ENCODE measurements around the gene NFATC1.

The NFATC1 gene

GRCh38 chr18:79466591-79466990 is 70.9 kb downstream of the NFATC1 start:
- no peak overlapping the region for H3K14ac ChIP-seq (ENCODE audit: low read length)
- H2BK5ac ChIP-seq (ENCODE audit: low read length): no peak overlapping the region
- H2BK15ac ChIP-seq (ENCODE audit: low read length): no peak overlapping the region
- peaks cover 2 to 16% of the 10 kb centered on the region in 2 donors for H3K4me1 ChIP-seq (ENCODE audit: control insufficient read depth in 2 of 2, insufficient read depth in 1 of 2, low read depth in 1 of 2, low read length in 2 of 2)
- no peak overlapping the region for H2AK5ac ChIP-seq (ENCODE audit: low read depth, low read length)
- no peaks in the 10 kb centered on the region for H3K27me3 ChIP-seq (ENCODE audit: control insufficient read depth in 3 of 3, insufficient read depth in 3 of 3, low read depth in 1 of 3, low read length in 3 of 3)
- no peak overlapping the region for H2BK120ac ChIP-seq (ENCODE audit: low read depth, low read length)
- no peaks in the 10 kb centered on the region for H3K9me3 ChIP-seq (replicated peaks in 1 of 2; ENCODE audit: control insufficient read depth in 2 of 2, insufficient read depth in 1 of 2, low read depth in 1 of 2, low read length in 2 of 2)
- H4K91ac ChIP-seq (ENCODE audit: low read depth, low read length, poor library complexity): no peak overlapping the region
- H3K23ac ChIP-seq (ENCODE audit: low read depth, low read length, poor library complexity): peak overlapping the region; percentile 39
- H2AFZ ChIP-seq (ENCODE audit: low read length): no peak overlapping the region
- H3K79me1 ChIP-seq (ENCODE audit: low read depth, low read length): no peaks in the 10 kb centered on the region
- H4K8ac ChIP-seq (ENCODE audit: low read depth, low read length): no peak overlapping the region
- no peak overlapping the region for H3K9ac ChIP-seq (ENCODE audit: low read depth, low read length, poor library complexity)
- no peak overlapping the region for H3K4me3 ChIP-seq (ENCODE audit: low read length in 2 of 2)
- no CpG with 5 or more reads among the region's 16 CpGs for WGBS, 2 donors (ENCODE audit: extremely low coverage in 2 of 2, insufficient read length in 2 of 2, insufficient replicate concordance in 1 of 2)
- no peak for DNase-seq (ENCODE audit: low spot score)
- no peak overlapping the region for H3K4ac ChIP-seq (ENCODE audit: low read length)
- H3K18ac ChIP-seq (ENCODE audit: low read length): peak overlapping the region; percentile 58
- no peak overlapping the region for H3K27ac ChIP-seq (replicated peaks; ENCODE audit: low read length)
- H2BK12ac ChIP-seq (ENCODE audit: low read length): peak overlapping the region; percentile 35
- H3K4me2 ChIP-seq (ENCODE audit: insufficient read depth, low read length, poor library complexity, severe bottlenecking): no peak overlapping the region
- H3K36me3 ChIP-seq (replicated peaks in 1 of 2; ENCODE audit: control insufficient read depth in 2 of 2, insufficient read depth in 2 of 2, low read length in 2 of 2): peaks cover 0 to 3% of the 10 kb centered on the region in 2 donors

GRCh38 chr18:79467126-79467525 is 71.4 kb downstream of the NFATC1 start:
- Histone ChIP-seq H2BK15ac (ENCODE audit: low read length) (no peak overlapping the region), H3K23ac (ENCODE audit: low read depth, low read length, poor library complexity) (no peak overlapping the region), H4K91ac (ENCODE audit: low read depth, low read length, poor library complexity) (no peak overlapping the region), H3K4me2 (ENCODE audit: insufficient read depth, low read length, poor library complexity, severe bottlenecking) (no peak overlapping the region), H4K8ac (ENCODE audit: low read depth, low read length) (no peak overlapping the region), H2BK5ac (ENCODE audit: low read length) (no peak overlapping the region), H3K9ac (ENCODE audit: low read depth, low read length, poor library complexity) (no peak overlapping the region), H3K27ac (replicated peaks; ENCODE audit: low read length) (no peak overlapping the region), H3K36me3 (replicated peaks in 1 of 2; ENCODE audit: control insufficient read depth in 2 of 2, insufficient read depth in 2 of 2, low read length in 2 of 2) (peaks cover 0 to 3% of the 10 kb centered on the region in 2 donors), H3K14ac (ENCODE audit: low read length) (no peak overlapping the region), H2AFZ (ENCODE audit: low read length) (no peak overlapping the region), H2AK5ac (ENCODE audit: low read depth, low read length) (no peak overlapping the region), H3K27me3 (ENCODE audit: control insufficient read depth in 3 of 3, insufficient read depth in 3 of 3, low read depth in 1 of 3, low read length in 3 of 3) (no peaks in the 10 kb centered on the region), H3K4me3 (ENCODE audit: low read length in 2 of 2) (no peak overlapping the region), H2BK12ac (ENCODE audit: low read length) (no peak overlapping the region), H2BK120ac (ENCODE audit: low read depth, low read length) (no peak overlapping the region), H3K4me1 (ENCODE audit: control insufficient read depth in 2 of 2, insufficient read depth in 1 of 2, low read depth in 1 of 2, low read length in 2 of 2) (peaks cover 2 to 16% of the 10 kb centered on the region in 2 donors), H3K79me1 (ENCODE audit: low read depth, low read length) (no peaks in the 10 kb centered on the region), H3K18ac (ENCODE audit: low read length) (peak overlapping the region; percentile 17), H3K4ac (ENCODE audit: low read length) (no peak overlapping the region), H3K9me3 (replicated peaks in 1 of 2; ENCODE audit: control insufficient read depth in 2 of 2, insufficient read depth in 1 of 2, low read depth in 1 of 2, low read length in 2 of 2) (no peaks in the 10 kb centered on the region)
- no peak for DNase-seq (ENCODE audit: low spot score)
- no CpG with 5 or more reads among the region's 33 CpGs for WGBS, 2 donors (ENCODE audit: extremely low coverage in 2 of 2, insufficient read length in 2 of 2, insufficient replicate concordance in 1 of 2)

DNA sequence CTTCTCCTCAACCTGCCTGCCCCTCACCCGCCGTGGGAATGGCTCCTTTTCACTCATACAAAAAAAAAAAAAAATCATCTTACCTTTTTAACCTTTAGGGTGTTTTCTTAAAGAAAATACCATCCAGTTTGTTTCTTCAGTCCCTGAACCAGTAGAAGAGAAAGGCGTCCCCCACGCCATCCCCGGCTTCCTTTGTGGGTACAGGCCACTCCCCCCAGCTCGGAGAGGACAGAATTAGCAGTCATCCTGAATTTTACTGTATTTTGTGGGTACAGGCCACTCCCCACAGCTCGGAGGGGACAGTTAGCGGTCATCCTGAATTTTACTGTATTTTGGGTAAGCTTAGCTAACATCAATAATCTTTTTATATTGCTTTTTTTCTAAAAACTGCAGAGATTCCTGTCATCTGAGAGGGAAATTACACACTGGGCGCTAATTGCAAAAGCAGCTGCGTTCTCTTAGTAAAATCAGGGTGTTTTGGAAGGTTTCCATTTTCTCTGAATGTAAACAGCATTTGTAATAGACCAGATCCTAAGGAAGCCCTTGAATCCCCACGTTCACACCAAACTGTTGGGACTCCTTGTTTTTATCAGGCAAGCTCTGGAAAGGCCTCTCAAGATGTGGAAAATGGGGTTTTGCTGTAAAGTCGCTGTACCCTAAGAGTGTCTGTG is 72.5 kb downstream of the NFATC1 start:
- H3K79me1 ChIP-seq (ENCODE audit: low read depth, low read length): no peaks in the 10 kb centered on the region
- H3K14ac ChIP-seq (ENCODE audit: low read length): no peak overlapping the region
- H2BK120ac ChIP-seq (ENCODE audit: low read depth, low read length): no peak overlapping the region
- H3K9ac ChIP-seq (ENCODE audit: low read depth, low read length, poor library complexity): peak overlapping the region; percentile 4
- WGBS, 2 donors (ENCODE audit: extremely low coverage in 2 of 2, insufficient read length in 2 of 2, insufficient replicate concordance in 1 of 2): no CpG with 5 or more reads among the region's 12 CpGs
- no peak overlapping the region for H3K18ac ChIP-seq (ENCODE audit: low read length)
- no peak overlapping the region for H3K4me2 ChIP-seq (ENCODE audit: insufficient read depth, low read length, poor library complexity, severe bottlenecking)
- H2BK12ac ChIP-seq (ENCODE audit: low read length): no peak overlapping the region
- H3K27me3 ChIP-seq (ENCODE audit: control insufficient read depth in 3 of 3, insufficient read depth in 3 of 3, low read depth in 1 of 3, low read length in 3 of 3): no peaks in the 10 kb centered on the region
- H3K4ac ChIP-seq (ENCODE audit: low read length): no peak overlapping the region
- H3K36me3 ChIP-seq (replicated peaks in 1 of 2; ENCODE audit: control insufficient read depth in 2 of 2, insufficient read depth in 2 of 2, low read length in 2 of 2): peaks cover 0 to 3% of the 10 kb centered on the region in 2 donors
- H3K4me3 ChIP-seq (ENCODE audit: low read length in 2 of 2): no peak overlapping the region
- H3K27ac ChIP-seq (replicated peaks; ENCODE audit: low read length): no peak overlapping the region
- H3K9me3 ChIP-seq (replicated peaks in 1 of 2; ENCODE audit: control insufficient read depth in 2 of 2, insufficient read depth in 1 of 2, low read depth in 1 of 2, low read length in 2 of 2): no peaks in the 10 kb centered on the region
- no peak overlapping the region for H2AK5ac ChIP-seq (ENCODE audit: low read depth, low read length)
- no peak overlapping the region for H4K8ac ChIP-seq (ENCODE audit: low read depth, low read length)
- no peak overlapping the region for H2AFZ ChIP-seq (ENCODE audit: low read length)
- peaks cover 2 to 16% of the 10 kb centered on the region in 2 donors for H3K4me1 ChIP-seq (ENCODE audit: control insufficient read depth in 2 of 2, insufficient read depth in 1 of 2, low read depth in 1 of 2, low read length in 2 of 2)
- no peak overlapping the region for H3K23ac ChIP-seq (ENCODE audit: low read depth, low read length, poor library complexity)
- H2BK5ac ChIP-seq (ENCODE audit: low read length): no peak overlapping the region
- H2BK15ac ChIP-seq (ENCODE audit: low read length): no peak overlapping the region
- no peak for DNase-seq (ENCODE audit: low spot score)
- H4K91ac ChIP-seq (ENCODE audit: low read depth, low read length, poor library complexity): no peak overlapping the region

DNA sequence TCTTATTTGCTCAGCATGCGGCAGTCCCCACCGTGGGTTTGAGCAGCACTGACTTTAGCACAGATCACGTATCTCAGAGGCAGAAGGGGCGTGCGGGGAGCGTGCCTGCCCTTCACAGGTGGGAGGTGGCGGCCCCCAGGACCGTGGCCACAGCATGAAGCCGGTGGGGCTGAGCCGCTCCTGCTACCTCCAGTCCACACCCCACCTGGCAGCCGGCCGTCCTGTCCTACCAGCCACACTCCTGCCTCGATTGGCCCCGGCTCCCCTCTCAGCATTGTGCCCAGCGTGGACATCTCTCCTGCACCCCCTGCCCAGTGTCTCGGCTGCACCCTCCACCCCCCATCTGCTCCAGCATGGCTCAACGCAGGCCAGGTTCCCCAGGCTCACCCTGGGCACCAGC is 73.6 kb downstream of the NFATC1 start:
- Histone ChIP-seq H3K4me2 (ENCODE audit: insufficient read depth, low read length, poor library complexity, severe bottlenecking) (no peak overlapping the region), H4K8ac (ENCODE audit: low read depth, low read length) (peak overlapping the region; percentile 29), H2BK15ac (ENCODE audit: low read length) (no peak overlapping the region), H3K27me3 (ENCODE audit: control insufficient read depth in 3 of 3, insufficient read depth in 3 of 3, low read depth in 1 of 3, low read length in 3 of 3) (no peaks in the 10 kb centered on the region), H3K36me3 (replicated peaks in 1 of 2; ENCODE audit: control insufficient read depth in 2 of 2, insufficient read depth in 2 of 2, low read length in 2 of 2) (peaks cover 0 to 3% of the 10 kb centered on the region in 2 donors), H3K4me1 (ENCODE audit: control insufficient read depth in 2 of 2, insufficient read depth in 1 of 2, low read depth in 1 of 2, low read length in 2 of 2) (peaks cover 2 to 16% of the 10 kb centered on the region in 2 donors), H3K4me3 (ENCODE audit: low read length in 2 of 2) (no peak overlapping the region), H3K9me3 (replicated peaks in 1 of 2; ENCODE audit: control insufficient read depth in 2 of 2, insufficient read depth in 1 of 2, low read depth in 1 of 2, low read length in 2 of 2) (no peaks in the 10 kb centered on the region), H3K14ac (ENCODE audit: low read length) (no peak overlapping the region), H4K91ac (ENCODE audit: low read depth, low read length, poor library complexity) (no peak overlapping the region), H2BK12ac (ENCODE audit: low read length) (no peak overlapping the region), H3K79me1 (ENCODE audit: low read depth, low read length) (no peaks in the 10 kb centered on the region), H3K27ac (replicated peaks; ENCODE audit: low read length) (no peak overlapping the region), H3K9ac (ENCODE audit: low read depth, low read length, poor library complexity) (no peak overlapping the region), H2BK5ac (ENCODE audit: low read length) (peak overlapping the region; percentile 83), H3K23ac (ENCODE audit: low read depth, low read length, poor library complexity) (peak overlapping the region; percentile 16), H3K4ac (ENCODE audit: low read length) (no peak overlapping the region), H3K18ac (ENCODE audit: low read length) (peak overlapping the region; percentile 1), H2BK120ac (ENCODE audit: low read depth, low read length) (peak overlapping the region; percentile 16), H2AK5ac (ENCODE audit: low read depth, low read length) (peak overlapping the region; percentile 96), H2AFZ (ENCODE audit: low read length) (no peak overlapping the region)
- no CpG with 5 or more reads among the region's 17 CpGs for WGBS, 2 donors (ENCODE audit: extremely low coverage in 2 of 2, insufficient read length in 2 of 2, insufficient replicate concordance in 1 of 2)
- no peak for DNase-seq (ENCODE audit: low spot score)

All from neuronal stem cell (in vitro differentiated cells).